HG03280 (cell line): ENCODE data around the gene TMEM87B.

Experiments
- ATAC-seq: cut with Tn5 transposase; IDR thresholded peaks from one replicate; pipeline ENCODE4 v1.9.1; 2021; ENCODE audit warnings: mild to moderate bottlenecking, moderate library complexity; ENCODE audit not compliant: unreplicated experiment

TMEM87B gene

GRCh38 chr2:112163541-112163981, 108.5 kb downstream of the TMEM87B start:
- ATAC-seq, result no peak

- ATAC-seq, result no peak
Observed at GRCh38 chr2:112164876-112165275, 109.8 kb downstream of the TMEM87B start.

- no peak for ATAC-seq
Observed at GRCh38 chr2:112165296-112165695, 110.2 kb downstream of the TMEM87B start.

GRCh38 chr2:112166806-112167499, 111.9 kb downstream of the TMEM87B start:
- no peak for ATAC-seq

GRCh38 chr2:112168422-112169124, 113.5 kb downstream of the TMEM87B start:
- ATAC-seq, result no peak
